HepG2 (cell line): ENCODE results near the gene ZPR1. TPM values are rescaled to one million over a fixed set of nuclear protein-coding genes. Genes with fewer than 3 reads are reported as not detected.

Source experiments
- AFF4 ChIP-seq: sonication (generic); formaldehyde crosslinking; IDR thresholded peaks from 2 replicates; pipeline ENCODE4 v1.4.0; 2020; ENCODE audit warnings: missing genetic modification reagents
- BATF2 ChIP-seq: sonication (generic); formaldehyde crosslinking; IDR thresholded peaks from 2 replicates; pipeline ENCODE4 v1.8.0; 2022; ENCODE audit warnings: mild to moderate bottlenecking, missing genetic modification reagents, moderate library complexity
- ESRRA ChIP-seq: sonication (generic); formaldehyde crosslinking; IDR thresholded peaks from 2 replicates; pipeline ENCODE4 v1.5.1; 2020; ENCODE audit warnings: mild to moderate bottlenecking, low read depth, missing genetic modification reagents
- HMG20A ChIP-seq: IDR thresholded peaks from 2 replicates; pipeline ENCODE4 v1.6.1; 2016; ENCODE audit warnings: borderline replicate concordance
- KLF16 ChIP-seq, 2 experiments: sonication (generic) in 1 of 2; formaldehyde crosslinking in 1 of 2; IDR thresholded peaks; 2 replicates each; pipeline versions ENCODE4 v1.6.1 to v1.8.0; 2016 to 2023; ENCODE audit warnings: missing genetic modification reagents in 2 of 2, missing compliant biosample characterization in 1 of 2
- SP5 ChIP-seq: IDR thresholded peaks from 2 replicates; pipeline ENCODE4 v1.6.1; 2016; ENCODE audit warnings: low read depth, borderline replicate concordance
- TEAD2 ChIP-seq: sonication (generic); formaldehyde crosslinking; IDR thresholded peaks from 2 replicates; pipeline ENCODE4 v1.9.0; 2021; ENCODE audit warnings: missing genetic modification reagents
- TERF1 ChIP-seq: sonication (generic); formaldehyde crosslinking; IDR thresholded peaks from 2 replicates; pipeline ENCODE4 v1.8.0; 2022; ENCODE audit warnings: mild to moderate bottlenecking, missing genetic modification reagents, moderate library complexity
- TSC22D2 ChIP-seq: sonication (generic); formaldehyde crosslinking; IDR thresholded peaks from 2 replicates; pipeline ENCODE4 v1.5.1; 2020; ENCODE audit warnings: missing genetic modification reagents, mild to moderate bottlenecking, borderline replicate concordance
- ZBTB2 ChIP-seq: sonication (generic); formaldehyde crosslinking; IDR thresholded peaks from 2 replicates; pipeline ENCODE4 v1.8.0; 2022; ENCODE audit warnings: low read depth, missing genetic modification reagents
- ZNF34 ChIP-seq: sonication (generic); formaldehyde crosslinking; IDR thresholded peaks from 2 replicates; pipeline ENCODE4 v1.4.0; 2020; ENCODE audit warnings: mild to moderate bottlenecking, missing genetic modification reagents, borderline replicate concordance
- ZNF44 ChIP-seq: sonication (generic); formaldehyde crosslinking; IDR thresholded peaks from 2 replicates; pipeline ENCODE4 v1.5.1; 2020; ENCODE audit warnings: mild to moderate bottlenecking, missing genetic modification reagents
- ZNF687 ChIP-seq: sonication (generic); formaldehyde crosslinking; IDR thresholded peaks from 2 replicates; pipeline ENCODE4 v1.5.1; 2020; ENCODE audit warnings: mild to moderate bottlenecking, missing genetic modification reagents, moderate library complexity
- ZNF75D ChIP-seq: sonication (generic); formaldehyde crosslinking; IDR thresholded peaks from 2 replicates; pipeline ENCODE4 v1.8.1; 2023; ENCODE audit warnings: missing genetic modification reagents, mild to moderate bottlenecking, borderline replicate concordance
- polyA plus RNA-seq, 8 experiments: library from polyadenylated mRNA; depleted of rRNA in 3 of 8; stranded (reverse) in 7 of 8; unstranded in 1 of 8; fragments of >200 nt; fragmentation: Illumina TruSeq in 4 of 8; extraction: Trizol in 4 of 8; gene quantifications; 2 replicates each; pipeline versions ENCODE4 v1.2.1 to v1.2.3, GENCODE V29; 2011 to 2016; ENCODE audit warnings: low read depth in 4 of 8, missing spikeins in 1 of 8, mixed read lengths in 1 of 8; ENCODE audit not compliant: insufficient read depth in 1 of 8
- total RNA-seq, 5 experiments: library from RNA; depleted of rRNA; stranded (reverse); fragments of >200 nt; fragmentation: Illumina TruSeq; extraction: Trizol; gene quantifications; 2 replicates each; pipeline ENCODE4 v1.2.3, GENCODE V29; 2016; ENCODE audit warnings: low read depth in 1 of 5

Gene ZPR1
- total and polyA plus RNA-seq, 2 of the 13 experiments (the other 11 are each of a cell fraction or from before 2014, with no cell fraction given): 40.0 to 79.3 TPM

- TF ChIP-seq ZNF687 (CRISPR knock-in tag) (peak; percentile 68), HMG20A (CRISPR knock-in tag) (peak; percentile 66; the same call in 1 of the 2 replicates), ZNF75D (CRISPR knock-in tag) (no peak), TEAD2 (CRISPR knock-in tag) (no peak), KLF16 (CRISPR knock-in tag; IDR thresholded peaks at IDR 0.05) (peak in 1 of 2 experiments; percentile 63; a peak in 1 of 4 replicates), AFF4 (CRISPR knock-in tag) (no peak; the same call in 1 of the 2 replicates), SP5 (CRISPR knock-in tag) (peak; percentile 99), ESRRA (peak; percentile 81; the same call in 1 of the 2 replicates), TERF1 (CRISPR knock-in tag) (no peak), ZBTB2 (CRISPR knock-in tag) (no peak), TSC22D2 (CRISPR knock-in tag) (0 out of 2 replicates have a peak, but pooled peaks have one; percentile 18), ZNF34 (CRISPR knock-in tag) (no peak), ZNF44 (CRISPR knock-in tag) (no peak), BATF2 (CRISPR knock-in tag) (no peak)
These were observed 41.1 kb upstream of the ZPR1 start (continued) for GRCh38 chr11:116828632-116829524.
